Measurements from ENCODE around the gene RHOBTB1. TPM values are rescaled to one million over a fixed set of nuclear protein-coding genes. Genes with fewer than 3 reads are reported as not detected.

RHOBTB1 gene
- total RNA-seq, 2 experiments from 2014 or later: not detected

DNA sequence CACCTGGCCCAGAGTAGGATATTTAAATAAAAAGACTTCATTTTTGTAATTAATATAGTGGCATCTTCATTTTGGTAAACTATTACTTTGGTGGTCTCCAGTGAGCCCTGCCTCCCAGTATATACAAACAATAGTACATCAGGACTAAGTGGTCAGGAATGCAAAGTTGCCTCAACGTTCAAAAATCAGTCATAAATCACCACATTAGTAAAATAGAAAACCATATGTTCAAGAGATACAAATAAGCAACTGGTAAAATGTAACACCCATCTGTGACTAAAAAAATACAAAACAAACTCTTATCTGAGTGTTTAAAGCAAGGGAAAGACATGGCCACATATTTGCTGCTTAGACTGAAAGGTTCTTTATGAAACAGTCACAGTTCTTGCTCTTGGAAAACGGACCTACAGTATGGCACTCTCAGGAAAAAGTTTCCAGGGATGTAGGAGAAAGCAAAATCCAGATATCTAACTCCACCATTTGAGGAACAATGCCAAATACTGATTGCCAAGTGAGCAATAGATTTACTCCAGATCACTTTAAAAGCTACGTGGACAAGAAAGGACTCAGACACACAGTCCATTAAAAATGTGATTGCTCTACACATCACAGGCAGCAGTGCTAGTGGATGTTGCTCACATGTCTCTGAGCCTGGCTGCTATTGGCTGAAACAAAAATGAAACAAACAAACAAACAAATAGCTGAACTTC, 15.1 kb upstream of the RHOBTB1 start:
- peaks cover 22% of the 10 kb centered on the region for H3K27me3 Mint-ChIP-seq
- ATAC-seq (ENCODE audit: poor library complexity) (no peak), DNase-seq (no peak)
- H3K4me3 ChIP-seq (ENCODE audit: low read length): no peak overlapping the region
- H3K27ac ChIP-seq (ENCODE audit: low read depth in 1 of 2, low read length in 2 of 2): no peak overlapping the region
- H3K4me1 ChIP-seq (ENCODE audit: insufficient read depth, low read length): no peaks in the 10 kb centered on the region
- H3K36me3 ChIP-seq (ENCODE audit: insufficient read depth, low read length): no peaks in the 10 kb centered on the region
- no peaks in the 10 kb centered on the region for H3K9me3 Mint-ChIP-seq
- no peaks in the 10 kb centered on the region for H3K4me1 Mint-ChIP-seq (ENCODE audit: low read depth)
- ChIA-PET POLR2A (no interaction called here), CTCF (no interaction called here)
- H3K27me3 ChIP-seq (ENCODE audit: control insufficient read depth in 1 of 2, insufficient read depth in 2 of 2, low read length in 2 of 2): peaks cover 0 to 5% of the 10 kb centered on the region in 2 experiments
- intact Hi-C loops (cut with DNase I, micrococcal nuclease): no loop called here
- no peaks in the 10 kb centered on the region for H3K9me3 ChIP-seq (ENCODE audit: control insufficient read depth in 1 of 2, insufficient read depth in 1 of 2, low read length in 2 of 2)
- no peak overlapping the region for H3K4me3 Mint-ChIP-seq
- TF ChIP-seq, protein P1, sequence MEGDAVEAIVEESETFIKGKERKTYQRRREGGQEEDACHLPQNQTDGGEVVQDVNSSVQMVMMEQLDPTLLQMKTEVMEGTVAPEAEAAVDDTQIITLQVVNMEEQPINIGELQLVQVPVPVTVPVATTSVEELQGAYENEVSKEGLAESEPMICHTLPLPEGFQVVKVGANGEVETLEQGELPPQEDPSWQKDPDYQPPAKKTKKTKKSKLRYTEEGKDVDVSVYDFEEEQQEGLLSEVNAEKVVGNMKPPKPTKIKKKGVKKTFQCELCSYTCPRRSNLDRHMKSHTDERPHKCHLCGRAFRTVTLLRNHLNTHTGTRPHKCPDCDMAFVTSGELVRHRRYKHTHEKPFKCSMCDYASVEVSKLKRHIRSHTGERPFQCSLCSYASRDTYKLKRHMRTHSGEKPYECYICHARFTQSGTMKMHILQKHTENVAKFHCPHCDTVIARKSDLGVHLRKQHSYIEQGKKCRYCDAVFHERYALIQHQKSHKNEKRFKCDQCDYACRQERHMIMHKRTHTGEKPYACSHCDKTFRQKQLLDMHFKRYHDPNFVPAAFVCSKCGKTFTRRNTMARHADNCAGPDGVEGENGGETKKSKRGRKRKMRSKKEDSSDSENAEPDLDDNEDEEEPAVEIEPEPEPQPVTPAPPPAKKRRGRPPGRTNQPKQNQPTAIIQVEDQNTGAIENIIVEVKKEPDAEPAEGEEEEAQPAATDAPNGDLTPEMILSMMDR (IDR thresholded peaks at IDR 0.05): no peak
- H3K36me3 Mint-ChIP-seq (ENCODE audit: low read depth): no peaks in the 10 kb centered on the region
- H3K27ac Mint-ChIP-seq: no peak overlapping the region

DNA sequence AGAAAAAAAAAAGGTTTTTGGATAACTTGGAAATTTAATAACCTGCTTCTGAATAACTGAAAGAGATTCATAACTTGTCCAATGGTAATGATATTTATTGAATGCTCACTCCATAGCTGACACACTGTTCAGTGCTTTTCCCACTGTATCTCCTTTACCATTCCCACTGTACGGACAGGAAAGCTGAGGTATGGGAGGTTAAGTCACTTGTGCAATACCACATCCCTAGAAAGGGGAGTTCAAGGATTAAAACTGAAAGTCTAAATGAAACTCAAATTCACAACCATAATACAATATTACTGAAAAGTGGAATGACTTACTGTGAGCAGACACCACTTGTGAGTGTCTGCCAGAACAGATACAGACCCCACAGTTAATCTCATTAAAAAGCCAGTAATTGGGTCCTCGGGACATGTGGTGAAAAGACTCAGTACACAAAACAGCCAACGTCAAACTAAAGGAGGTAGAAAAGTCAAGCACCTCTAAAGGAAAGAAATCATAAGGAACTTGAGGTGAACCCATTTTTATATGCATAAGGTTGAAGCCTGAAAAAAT, 13.8 kb upstream of the RHOBTB1 start:
- Histone ChIP-seq H3K36me3 (ENCODE audit: insufficient read depth, low read length) (no peaks in the 10 kb centered on the region), H3K4me3 (ENCODE audit: low read length) (no peak overlapping the region), H3K27ac (ENCODE audit: low read depth in 1 of 2, low read length in 2 of 2) (no peak overlapping the region), H3K27me3 (ENCODE audit: control insufficient read depth in 1 of 2, insufficient read depth in 2 of 2, low read length in 2 of 2) (no peaks in the 10 kb centered on the region), H3K9me3 (ENCODE audit: control insufficient read depth in 1 of 2, insufficient read depth in 1 of 2, low read length in 2 of 2) (no peaks in the 10 kb centered on the region), H3K4me1 (ENCODE audit: insufficient read depth, low read length) (no peaks in the 10 kb centered on the region)
- no peak overlapping the region for H3K4me3 Mint-ChIP-seq
- CTCF ChIA-PET: no interaction called here
- no peak overlapping the region for H3K27ac Mint-ChIP-seq
- TF ChIP-seq, protein P1 (IDR thresholded peaks at IDR 0.05): no peak
- no peaks in the 10 kb centered on the region for H3K4me1 Mint-ChIP-seq (ENCODE audit: low read depth)
- no peaks in the 10 kb centered on the region for H3K9me3 Mint-ChIP-seq
- intact Hi-C loops (cut with DNase I, micrococcal nuclease): no loop called here
- DNase-seq: no peak
- ATAC-seq (ENCODE audit: poor library complexity): no peak
- POLR2A ChIA-PET: no interaction called here
- peaks cover 27% of the 10 kb centered on the region for H3K27me3 Mint-ChIP-seq
- no peaks in the 10 kb centered on the region for H3K36me3 Mint-ChIP-seq (ENCODE audit: low read depth)

DNA sequence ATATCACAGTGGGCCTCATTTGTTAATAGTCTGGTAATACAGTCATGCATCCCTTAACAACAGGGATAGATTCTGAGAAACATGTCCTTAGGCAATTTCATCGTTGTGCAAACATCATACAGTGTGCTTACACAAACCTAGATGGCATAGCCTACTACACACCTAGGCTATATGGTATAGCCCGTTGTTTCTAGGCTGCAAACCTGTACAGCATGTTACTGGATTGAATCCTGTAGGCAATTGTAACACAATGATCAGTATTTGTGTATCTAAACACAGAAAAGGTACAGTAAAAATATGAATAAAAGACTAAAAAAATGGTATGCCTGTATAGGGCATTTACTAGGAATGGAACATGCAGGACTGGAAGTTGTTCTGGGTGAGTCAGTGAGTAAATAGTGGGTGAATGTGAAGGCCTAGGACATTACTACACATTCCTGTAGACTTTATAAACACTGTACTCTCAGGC, 12.0 kb upstream of the RHOBTB1 start:
- Mint-ChIP-seq H3K36me3 (ENCODE audit: low read depth) (no peaks in the 10 kb centered on the region), H3K27ac (no peak overlapping the region), H3K27me3 (peaks cover 35% of the 10 kb centered on the region), H3K4me3 (no peak overlapping the region), H3K4me1 (ENCODE audit: low read depth) (no peaks in the 10 kb centered on the region), H3K9me3 (no peaks in the 10 kb centered on the region)
- ATAC-seq (ENCODE audit: poor library complexity) (no peak), DNase-seq (no peak)
- Histone ChIP-seq H3K4me1 (ENCODE audit: insufficient read depth, low read length) (no peaks in the 10 kb centered on the region), H3K36me3 (ENCODE audit: insufficient read depth, low read length) (no peaks in the 10 kb centered on the region), H3K27me3 (ENCODE audit: control insufficient read depth in 1 of 2, insufficient read depth in 2 of 2, low read length in 2 of 2) (no peaks in the 10 kb centered on the region), H3K4me3 (ENCODE audit: low read length) (no peak overlapping the region), H3K9me3 (ENCODE audit: control insufficient read depth in 1 of 2, insufficient read depth in 1 of 2, low read length in 2 of 2) (no peaks in the 10 kb centered on the region), H3K27ac (ENCODE audit: low read depth in 1 of 2, low read length in 2 of 2) (no peak overlapping the region)
- CTCF ChIA-PET: no interaction called here
- intact Hi-C loops (cut with DNase I, micrococcal nuclease): no loop called here
- TF ChIP-seq, protein P1 (IDR thresholded peaks at IDR 0.05): no peak
- POLR2A ChIA-PET: no interaction called here

Data from CD4-positive, alpha-beta T cell (primary cell).